H1 (cell line): ENCODE data around the gene SHCBP1. TPM values are rescaled to one million over a fixed set of nuclear protein-coding genes. Genes with fewer than 3 reads are reported as not detected.

Experiments used
- CTCF ChIA-PET: fragments of 300-600 bp; sonication (Branson Sonifier 250); formaldehyde crosslinking; loops from one replicate; lab custom pipeline; 2021; ENCODE audit not compliant: partially characterized antibody; lab: Charles Lee
- POLR2A ChIA-PET: fragments of 300-600 bp; sonication (Branson Sonifier 250); formaldehyde crosslinking; loops from one replicate; lab custom pipeline; 2021; ENCODE audit warnings: inconsistent platforms; ENCODE audit not compliant: partially characterized antibody; lab: Charles Lee
- DNase-seq, 2 experiments: peaks; one replicate each; pipeline versions ENCODE4 v3.0.0 to v3.0.0-alpha.2; 2010 to 2022; ENCODE audit warnings: low spot score in 2 of 2, low read depth in 1 of 2, mixed read lengths in 1 of 2
- FAIRE-seq: peaks from 2 replicates; lab custom pipeline; 2011; peaks lifted over from hg19 to GRCh38; lab: Jason Lieb, UNC
- H2AFZ ChIP-seq: 2 replicates; pipeline ENCODE4 v1.8.1; 2012; ENCODE audit warnings: low read length, inconsistent platforms
- H2AK5ac ChIP-seq: 2 replicates; pipeline ENCODE4 v1.6.1; 2013; ENCODE audit warnings: low read depth, low read length
- H2BK120ac ChIP-seq: replicated peaks from 2 replicates; pipeline ENCODE3; 2013; ENCODE audit warnings: low read depth, low read length, inconsistent platforms
- H2BK12ac ChIP-seq: 2 replicates; pipeline ENCODE4 v1.6.1; 2013; ENCODE audit warnings: low read depth, low read length
- H2BK15ac ChIP-seq: 2 replicates; pipeline ENCODE4 v1.6.1; 2013; ENCODE audit warnings: low read length
- H2BK20ac ChIP-seq: 2 replicates; pipeline ENCODE4 v1.6.1; 2013; ENCODE audit warnings: low read length
- H2BK5ac ChIP-seq: 2 replicates; pipeline ENCODE4 v1.6.1; 2013; ENCODE audit warnings: low read depth, low read length
- H3K14ac ChIP-seq: 2 replicates; pipeline ENCODE4 v1.6.1; 2013; ENCODE audit warnings: inconsistent platforms; ENCODE audit not compliant: insufficient read length
- H3K18ac ChIP-seq: 2 replicates; pipeline ENCODE4 v1.6.1; 2013; ENCODE audit warnings: low read length; ENCODE audit errors: extremely low read depth
- H3K23ac ChIP-seq: 2 replicates; pipeline ENCODE4 v1.6.1; 2013; ENCODE audit warnings: inconsistent platforms; ENCODE audit not compliant: insufficient read length
- H3K23me2 ChIP-seq: 2 replicates; pipeline ENCODE4 v1.6.1; 2013; ENCODE audit warnings: low read depth, low read length
- H3K27ac ChIP-seq: 2 replicates; pipeline ENCODE4 v1.6.1; 2011; ENCODE audit warnings: low read depth, low read length, inconsistent platforms
- H3K27me3 ChIP-seq, 4 experiments: replicated peaks in 1 of 4; 1 replicate in 1 of 4; 2 replicates in 3 of 4; pipeline versions ENCODE4 v1.6.1 to v1.8.1; 2011 to 2013; ENCODE audit warnings: low read length in 3 of 4, mild to moderate bottlenecking in 3 of 4, inconsistent platforms in 2 of 4, mixed read lengths in 2 of 4, moderate library complexity in 1 of 4; ENCODE audit not compliant: control insufficient read depth in 3 of 4, insufficient read depth in 3 of 4; ENCODE audit errors: extremely low read depth in 1 of 4
- H3K36me3 ChIP-seq, 4 experiments: 2 replicates each; pipeline versions ENCODE4 v1.6.1 to v1.8.1; 2011 to 2013; ENCODE audit warnings: mild to moderate bottlenecking in 4 of 4, low read length in 3 of 4, moderate library complexity in 2 of 4, control low read depth in 1 of 4, inconsistent platforms in 1 of 4; ENCODE audit not compliant: insufficient read depth in 4 of 4, control insufficient read depth in 2 of 4
- H3K4ac ChIP-seq: replicated peaks from 2 replicates; pipeline ENCODE3; 2013; ENCODE audit warnings: low read length, low read depth, mixed read lengths, inconsistent platforms; ENCODE audit not compliant: insufficient read length
- H3K4me1 ChIP-seq, 4 experiments: replicated peaks in 1 of 4; 1 replicate in 1 of 4; 2 replicates in 3 of 4; pipeline versions ENCODE4 v1.6.1 to v1.8.1; 2011 to 2013; ENCODE audit warnings: low read length in 3 of 4, inconsistent platforms in 2 of 4, mixed read lengths in 1 of 4; ENCODE audit not compliant: insufficient read depth in 4 of 4, control insufficient read depth in 3 of 4
- H3K4me2 ChIP-seq, 2 experiments: 2 replicates each; pipeline versions ENCODE4 v1.6.1 to v1.8.1; 2011 to 2013; ENCODE audit warnings: low read depth in 2 of 2, low read length in 2 of 2, control low read depth in 1 of 2, inconsistent platforms in 1 of 2, mild to moderate bottlenecking in 1 of 2; ENCODE audit not compliant: insufficient read depth in 1 of 2
- H3K4me3 ChIP-seq, 4 experiments: fragments of 200-600, 300-600 bp in 1 of 4; sonication (generic), shearing (Covaris generic), sonication (Bioruptor Twin) in 1 of 4; 2 replicates each; pipeline versions ENCODE4 v1.5.1 to v1.8.1; 2011 to 2016; ENCODE audit warnings: low read length in 4 of 4, low read depth in 3 of 4, control low read depth in 2 of 4, inconsistent platforms in 2 of 4, mild to moderate bottlenecking in 2 of 4, mixed read lengths in 1 of 4, moderate library complexity in 1 of 4; ENCODE audit not compliant: insufficient read depth in 2 of 4; ENCODE audit errors: extremely low read depth in 1 of 4
- H3K56ac ChIP-seq: replicated peaks from 2 replicates; pipeline ENCODE3; 2013; ENCODE audit warnings: low read depth, mild to moderate bottlenecking, mixed read lengths, low read length, inconsistent platforms; ENCODE audit not compliant: insufficient read length
- H3K79me1 ChIP-seq: 2 replicates; pipeline ENCODE4 v1.6.1; 2013; ENCODE audit warnings: low read depth, low read length, control low read depth
- H3K79me2 ChIP-seq, 2 experiments: 2 replicates each; pipeline versions ENCODE4 v1.6.1 to v1.8.1; 2012 to 2013; ENCODE audit warnings: low read length in 2 of 2, mild to moderate bottlenecking in 2 of 2, inconsistent platforms in 1 of 2; ENCODE audit not compliant: insufficient read depth in 2 of 2, control insufficient read depth in 1 of 2
- H3K9ac ChIP-seq, 4 experiments: replicated peaks in 1 of 4; 1 replicate in 1 of 4; 2 replicates in 3 of 4; pipeline versions ENCODE4 v1.6.1 to v1.8.1; 2011 to 2013; ENCODE audit warnings: low read depth in 3 of 4, low read length in 3 of 4, control low read depth in 2 of 4, mild to moderate bottlenecking in 2 of 4, moderate library complexity in 2 of 4, inconsistent platforms in 1 of 4; ENCODE audit errors: extremely low read depth in 1 of 4
- H3K9me3 ChIP-seq, 2 experiments: 2 replicates each; pipeline versions ENCODE4 v1.6.1 to v1.8.1; 2012 to 2013; ENCODE audit warnings: mild to moderate bottlenecking in 2 of 2, moderate library complexity in 2 of 2, control low read depth in 1 of 2, inconsistent platforms in 1 of 2, low read depth in 1 of 2, low read length in 1 of 2, mixed read lengths in 1 of 2; ENCODE audit not compliant: insufficient read depth in 2 of 2
- H4K20me1 ChIP-seq, 2 experiments: replicated peaks in 1 of 2; 2 replicates each; pipeline versions ENCODE3 to v1.8.1; 2011 to 2013; ENCODE audit warnings: inconsistent platforms in 2 of 2, low read length in 2 of 2, mild to moderate bottlenecking in 1 of 2; ENCODE audit not compliant: insufficient read depth in 2 of 2, control insufficient read depth in 1 of 2
- H4K5ac ChIP-seq: 2 replicates; pipeline ENCODE4 v1.6.1; 2013; ENCODE audit warnings: low read length, low read depth, mixed read lengths, inconsistent platforms; ENCODE audit not compliant: insufficient read length
- H4K8ac ChIP-seq: 2 replicates; pipeline ENCODE4 v1.8.0; 2013; ENCODE audit warnings: mild to moderate bottlenecking, moderate library complexity, low read length, inconsistent platforms; ENCODE audit not compliant: insufficient read depth; ENCODE audit errors: extremely low read depth
- H4K91ac ChIP-seq: replicated peaks from 2 replicates; pipeline ENCODE3; 2013; ENCODE audit warnings: low read length, mixed read lengths, inconsistent platforms; ENCODE audit not compliant: insufficient read length
- CBX5 ChIP-seq: fragments of 300-800, 300-1000 bp; sonication (generic); IDR thresholded peaks from 2 replicates; pipeline ENCODE4 v1.7.1; 2016; ENCODE audit warnings: antibody characterized with exemption, low read length, low read depth
- HDAC2 ChIP-seq, 2 experiments: fragments of 300-600 bp in 1 of 2; sonication (generic) in 1 of 2; IDR thresholded peaks; 2 replicates each; pipeline ENCODE4 v1.6.1; 2011 to 2012; ENCODE audit warnings: low read depth in 2 of 2, low read length in 2 of 2, mild to moderate bottlenecking in 2 of 2, moderate library complexity in 2 of 2, borderline replicate concordance in 1 of 2, inconsistent platforms in 1 of 2
- PHF8 ChIP-seq: fragments of 200-600 bp; sonication (generic); conservative IDR thresholded peaks from 2 replicates; pipeline ENCODE4 v1.7.1; 2012; ENCODE audit warnings: low read depth, mild to moderate bottlenecking, inconsistent platforms, low read length, moderate library complexity
- RBBP5 ChIP-seq: IDR thresholded peaks from 2 replicates; pipeline ENCODE4 v1.7.1; 2012; ENCODE audit warnings: low read depth, mild to moderate bottlenecking, inconsistent platforms, low read length, moderate library complexity, borderline replicate concordance
- TAF1 ChIP-seq: IDR thresholded peaks from 2 replicates; pipeline ENCODE4 v1.6.1; 2011; ENCODE audit warnings: mild to moderate bottlenecking, low read depth, low read length
- TBP ChIP-seq: IDR thresholded peaks from 2 replicates; pipeline ENCODE4 v1.6.1; 2011; ENCODE audit warnings: low read depth, low read length, improper control_type of control experiment
- WGBS, 2 experiments: shearing (Covaris generic) in 1 of 2; methylation state at CpG; one replicate each; pipeline versions ENCODE4 v1.1.6 to v1.1.7; 2013 to 2015; ENCODE audit warnings: low lambda C conversion rate in 2 of 2, mixed read lengths in 2 of 2, inconsistent platforms in 1 of 2, low coverage in 1 of 2, missing lambda C conversion rate in 1 of 2; ENCODE audit not compliant: insufficient replicate concordance in 2 of 2, insufficient coverage in 1 of 2, insufficient read length in 1 of 2; ENCODE audit errors: extremely low coverage in 1 of 2, missing lambda C conversion rate in 1 of 2; 5-methylcytosine and 5-hydroxymethylcytosine counted together
- long read RNA-seq, 2 experiments: library from RNA in 1 of 2; library from capped mRNA in 1 of 2; stranded (forward); transcript quantifications; one replicate each; pipeline ENCODE4 v2.0.0, GENCODE V29; 2021; ENCODE audit warnings: inconsistent platforms in 1 of 2
- polyA minus RNA-seq, 3 experiments: library from RNA; depleted of rRNA, polyadenylated mRNA; stranded (reverse); fragments of >200 nt; gene quantifications; 1 replicate in 2 of 3; 2 replicates in 1 of 3; pipeline ENCODE4 v1.2.3, GENCODE V29; 2011
- polyA plus RNA-seq, 7 experiments: library from polyadenylated mRNA; depleted of rRNA in 3 of 7; stranded (reverse) in 5 of 7; unstranded in 2 of 7; fragments of >200 nt in 5 of 7; fragments of 200-250 nt in 2 of 7; gene quantifications; 1 replicate in 5 of 7; 2 replicates in 1 of 7; 4 replicates in 1 of 7; pipeline versions ENCODE4 v1.2.1 to v1.2.3, GENCODE V29; 2011 to 2013; ENCODE audit warnings: missing spikeins in 2 of 7, mixed read lengths in 2 of 7
- total RNA-seq: library from RNA; stranded (reverse); fragmentation: NEBNext Ultra II Directional; extraction: Animal tissue kit (Norgen Biotek cat#: 25700); gene quantifications from 2 replicates; pipeline ENCODE4 v1.2.1, GENCODE V29; 2021

SHCBP1 gene
- total RNA-seq (14.8 and 15.3 TPM in 2 replicates), polyA plus RNA-seq (2011; rRNA removed) (3.9 and 5.7 TPM in 2 replicates), polyA minus RNA-seq (2011; rRNA and poly(A)+ RNA removed) (22.2 and 36.5 TPM in 2 replicates)
- 8.4 TPM for polyA plus RNA-seq (2011; cell fraction: cytosol; rRNA removed)
- 5.7 TPM for polyA plus RNA-seq (2011; cell fraction: nucleus; rRNA removed)
- 8.2 to 13.9 TPM (median 10.6 TPM) in 4 replicates for polyA plus RNA-seq (2012, experiment 1 of 2)
- 1.4 TPM for polyA plus RNA-seq (2012, experiment 2 of 2)
- polyA plus RNA-seq (2013, experiment 1 of 2): 7.1 TPM
- 7.1 TPM for polyA plus RNA-seq (2013, experiment 2 of 2)
- 7.9 TPM for polyA minus RNA-seq (2011; cell fraction: cytosol; rRNA and poly(A)+ RNA removed)
- polyA minus RNA-seq (2011; cell fraction: nucleus; rRNA and poly(A)+ RNA removed): 23.9 TPM
- long read RNA-seq, experiment 1, partial matches to known transcripts: 8 of 10 reads
- long read RNA-seq, experiment 1, other reads (novel, unspliced or antisense): 1 of 10 reads
- long read RNA-seq, experiment 2, transcript SHCBP1-201 (13 exons, 3,461 nt): major isoform, 9 of 12 reads
- long read RNA-seq, experiment 2, partial matches to known transcripts: 3 of 12 reads
- long read RNA-seq, experiment 2, other reads (novel, unspliced or antisense): 0 of 12 reads

DNA sequence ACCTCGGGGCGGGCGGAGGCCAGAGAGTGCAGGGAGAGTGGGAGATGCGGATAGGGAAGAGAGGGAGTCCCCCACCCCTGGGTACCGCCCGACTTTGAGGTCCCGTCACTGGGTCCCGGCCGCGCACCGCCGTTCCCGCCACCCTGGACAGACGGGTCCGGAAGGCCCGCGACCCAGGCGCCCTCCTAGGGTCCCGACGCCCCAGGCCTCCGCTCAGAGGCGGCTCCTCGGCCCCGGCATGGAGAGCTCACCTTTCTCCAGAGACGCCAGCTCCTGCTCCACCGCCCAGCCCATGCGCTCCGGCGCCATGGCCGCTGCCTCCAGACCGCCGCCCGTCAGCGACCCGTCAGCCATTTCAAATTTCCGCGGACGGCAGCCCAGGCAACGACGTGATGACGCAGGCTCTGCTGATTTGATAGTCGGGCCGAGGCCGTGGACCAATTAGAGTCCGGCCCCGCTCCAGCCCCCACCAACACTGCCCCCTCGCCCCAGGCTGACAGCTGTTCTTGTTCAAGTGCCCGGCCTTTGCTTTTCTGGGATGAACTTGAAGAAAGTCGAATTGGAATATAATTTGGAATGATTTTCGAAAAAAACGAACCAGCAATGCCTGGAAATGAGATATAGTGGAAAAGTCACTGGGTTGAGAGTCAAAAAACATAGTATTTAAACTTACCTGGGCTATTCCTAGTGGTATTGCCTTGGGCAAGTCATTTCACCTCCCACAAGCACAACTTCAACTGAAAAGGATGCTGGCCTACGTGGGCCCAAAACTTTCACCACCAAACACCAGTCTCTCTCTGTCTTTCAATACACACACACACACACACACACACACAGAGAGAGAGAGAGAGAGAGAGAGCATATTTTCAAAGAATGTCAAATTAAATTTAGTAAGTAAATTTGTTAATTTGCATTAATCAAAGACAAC lies at the start of gene SHCBP1:
Gene SHCBP1 (minus strand): TSS at position 374 of the 928 bp plus-strand sequence. CDS start 20 bp downstream, at position 354.
- peak within 1 kb of the TSS; percentile 67 to 92 (median 80) for H3K9ac ChIP-seq
- WGBS, 2 experiments: 2% methylated on average over 49 of the region's 52 CpGs; no CpG with 5 or more reads in 1 of the 2 experiments
- TF ChIP-seq RBBP5 (peak; percentile 94; the same call in 1 of the 2 replicates), HDAC2 (IDR thresholded peaks at IDR 0.05; ENCODE audit: borderline replicate concordance in 1 of 2, low read depth in 2 of 2, low read length in 2 of 2) (peak in 1 of 2 experiments; percentile 71; a peak in 2 of 4 replicates), PHF8 (peak; percentile 95), CBX5 (no peak), TAF1 (peak; percentile 91), TBP (peak; percentile 64)

More for the DNA sequence above, at the start of gene SHCBP1:
- H3K23me2 ChIP-seq: no peaks in the 10 kb centered on the region; the same call in 1 of the 2 replicates
- no peak within 1 kb of the TSS for H4K91ac ChIP-seq
- no peak within 1 kb of the TSS for H2BK5ac ChIP-seq
- H3K4me2 ChIP-seq: peak within 1 kb of the TSS; percentile 64 to 71
- no peaks in the 10 kb centered on the region for H3K27me3 ChIP-seq
- no peaks in the 10 kb centered on the region for H3K9me3 ChIP-seq
- peaks cover 2% of the 10 kb centered on the region; the same call in 1 of the 2 replicates for H3K79me1 ChIP-seq
- peaks cover 0 to 2% of the 10 kb centered on the region in 2 experiments for H4K20me1 ChIP-seq
- no peak within 1 kb of the TSS for H3K14ac ChIP-seq
- no peak within 1 kb of the TSS for H2BK12ac ChIP-seq
- no peak within 1 kb of the TSS for H3K18ac ChIP-seq
- ChIA-PET POLR2A (interaction anchor here (0.8 to 2.2 kb wide), 7 partner anchors 8 to 47 kb away, joined by 3 to 11 read pairs (median 5); no protein-coding TSS in a partner anchor), CTCF (interaction anchor here (1.9 to 2.3 kb wide), 2 partner anchors 11 to 15 kb away, joined by 4 to 6 read pairs; no protein-coding TSS in a partner anchor)
- H4K8ac ChIP-seq: peak within 1 kb of the TSS; percentile 95
- H3K23ac ChIP-seq: no peak within 1 kb of the TSS
- peak within 1 kb of the TSS; percentile 64; the same call in 1 of the 2 replicates for H3K27ac ChIP-seq
- H2AK5ac ChIP-seq: no peak within 1 kb of the TSS
- FAIRE-seq (no peak), DNase-seq (peak; percentile 58 to 90)
- no peak within 1 kb of the TSS; the same call in 1 of the 2 replicates for H2AFZ ChIP-seq
- no peak within 1 kb of the TSS for H3K4ac ChIP-seq
- H2BK20ac ChIP-seq: no peak within 1 kb of the TSS
- H3K4me1 ChIP-seq: no peaks in the 10 kb centered on the region
- no peak within 1 kb of the TSS for H4K5ac ChIP-seq
- peak within 1 kb of the TSS; percentile 74 to 94 (median 81) for H3K4me3 ChIP-seq
- peaks cover 0 to 22% of the 10 kb centered on the region in 2 experiments; a peak in 3 of 4 replicates for H3K79me2 ChIP-seq
- H2BK15ac ChIP-seq: no peak within 1 kb of the TSS
- H2BK120ac ChIP-seq: no peak within 1 kb of the TSS
- no peak within 1 kb of the TSS for H3K56ac ChIP-seq
- H3K36me3 ChIP-seq: peaks cover 4 to 12% (median 10%) of the 10 kb centered on the region in 4 experiments; a peak in 7 of 8 replicates
